HT1080 (cell line): ENCODE data around the gene PVR. TPM values are rescaled to one million over a fixed set of nuclear protein-coding genes. Genes with fewer than 3 reads are reported as not detected.
A peak's percentile ranks its signal among the peaks of the same experiment; 100 is the strongest.
"Not testable (repeated sequence)": the region's sequence is repeated elsewhere in the genome, so short reads cannot be mapped to it uniquely, and the experiment has no call there.

Experiments
- DNase-seq: peaks from one replicate; pipeline ENCODE4 v3.0.0-alpha.2; 2015; ENCODE audit warnings: low read depth
- total RNA-seq: library from RNA; depleted of rRNA; stranded (reverse); fragments of >200 nt; shearing (Covaris generic); gene quantifications from 2 replicates; pipeline ENCODE4 v1.2.3, GENCODE V29; 2014

The PVR gene
- total RNA-seq, 1 experiment from 2014 or later = 97.9 TPM

GRCh38 chr19:44618640-44619357, 24.9 kb upstream of the PVR start:
- no peak for DNase-seq

GRCh38 chr19:44620667-44621066, 23.0 kb upstream of the PVR start:
- DNase-seq = no peak

GRCh38 chr19:44621367-44621766, 22.3 kb upstream of the PVR start:
- DNase-seq = no peak

- DNase-seq = peak; percentile 36
Measured at GRCh38 chr19:44623080-44623479, 20.6 kb upstream of the PVR start.

GRCh38 chr19:44623626-44624025, 20.1 kb upstream of the PVR start:
- no peak for DNase-seq

GRCh38 chr19:44624840-44625354, 18.8 kb upstream of the PVR start:
- DNase-seq = no peak

GRCh38 chr19:44625637-44626036, 18.1 kb upstream of the PVR start:
- not testable (repeated sequence) for DNase-seq

GRCh38 chr19:44626048-44626624, 17.6 kb upstream of the PVR start:
- DNase-seq = peak; percentile 96

- no peak for DNase-seq
Measured at GRCh38 chr19:44627631-44628030, 16.1 kb upstream of the PVR start.

- no peak for DNase-seq
Measured at GRCh38 chr19:44628793-44629192, 14.9 kb upstream of the PVR start.

GRCh38 chr19:44631611-44632010, 12.1 kb upstream of the PVR start:
- DNase-seq = not testable (repeated sequence)

GRCh38 chr19:44634058-44634457, 9.7 kb upstream of the PVR start:
- DNase-seq = not testable (repeated sequence)

- DNase-seq = no peak
Measured at GRCh38 chr19:44634785-44635184, 8.9 kb upstream of the PVR start.

- no peak for DNase-seq
Measured at GRCh38 chr19:44635581-44636438, 7.9 kb upstream of the PVR start.

- DNase-seq = no peak
Measured at GRCh38 chr19:44636439-44637389, 7.0 kb upstream of the PVR start.

- DNase-seq = no peak
Measured at GRCh38 chr19:44637390-44637764, 6.3 kb upstream of the PVR start.

- no peak for DNase-seq
Measured at GRCh38 chr19:44640518-44640917, 3.2 kb upstream of the PVR start.

GRCh38 chr19:44641501-44642265, 2.0 kb upstream of the PVR start:
- DNase-seq = no peak

GRCh38 chr19:44642377-44642776, 1.3 kb upstream of the PVR start:
- DNase-seq = no peak

- DNase-seq = peak; percentile 64
Measured at GRCh38 chr19:44644402-44645016, 799 bp downstream of the PVR start.
